Measurements from ENCODE around the gene TBRG1. TPM values are rescaled to one million over a fixed set of nuclear protein-coding genes. Genes with fewer than 3 reads are reported as not detected.

Gene TBRG1
- total RNA-seq, 2 donors from 2014 or later = 28.8 to 30.0 TPM

Other genes starting within 250 kb of the TBRG1 start
- gene OR8B2, start 238.4 kb upstream of the TBRG1 start, total RNA-seq = not detected
- not detected for gene OR8B3, start 223.8 kb upstream of the TBRG1 start, total RNA-seq
- not detected for gene OR8B4, start 198.0 kb upstream of the TBRG1 start, total RNA-seq
- gene OR8B8, start 177.2 kb upstream of the TBRG1 start, total RNA-seq = not detected
- not detected for gene OR8B12, start 79.2 kb upstream of the TBRG1 start, total RNA-seq
- not detected for gene OR8A1, start 52.9 kb upstream of the TBRG1 start, total RNA-seq
- gene PANX3, start 11.4 kb upstream of the TBRG1 start, total RNA-seq = not detected
- gene SIAE, start 50.9 kb downstream of the TBRG1 start, total RNA-seq = 10 to 100 TPM in 1 of 2 donors, 1 to 10 TPM in 1; 7.5 to 10.5 TPM
- gene SPA17, start 51.0 kb downstream of the TBRG1 start, total RNA-seq = 1 to 10 TPM; 1.3 to 2.8 TPM
- 1 to 10 TPM; 7.3 to 8.0 TPM for gene NRGN, start 117.1 kb downstream of the TBRG1 start, total RNA-seq
- gene VSIG2, start 129.4 kb downstream of the TBRG1 start, total RNA-seq = not detected
- under 1 TPM; 0.50 to 0.84 TPM for gene ESAM, start 139.4 kb downstream of the TBRG1 start, total RNA-seq
- 10 to 100 TPM in 1 of 2 donors, 1 to 10 TPM in 1; 6.9 to 10.6 TPM for gene MSANTD2, start 177.5 kb downstream of the TBRG1 start, total RNA-seq
- 1 to 10 TPM; 8.1 TPM for gene ROBO3, start 242.6 kb downstream of the TBRG1 start, total RNA-seq